Fibroblast of skin of right quadriceps (primary cell): ENCODE data around the gene SNRK.
A peak's percentile ranks its signal among the peaks of the same experiment; 100 is the strongest.

Source experiments
- DNase-seq: peaks from one replicate; pipeline ENCODE4 v3.0.0-alpha.2; 2013

SNRK gene

DNA sequence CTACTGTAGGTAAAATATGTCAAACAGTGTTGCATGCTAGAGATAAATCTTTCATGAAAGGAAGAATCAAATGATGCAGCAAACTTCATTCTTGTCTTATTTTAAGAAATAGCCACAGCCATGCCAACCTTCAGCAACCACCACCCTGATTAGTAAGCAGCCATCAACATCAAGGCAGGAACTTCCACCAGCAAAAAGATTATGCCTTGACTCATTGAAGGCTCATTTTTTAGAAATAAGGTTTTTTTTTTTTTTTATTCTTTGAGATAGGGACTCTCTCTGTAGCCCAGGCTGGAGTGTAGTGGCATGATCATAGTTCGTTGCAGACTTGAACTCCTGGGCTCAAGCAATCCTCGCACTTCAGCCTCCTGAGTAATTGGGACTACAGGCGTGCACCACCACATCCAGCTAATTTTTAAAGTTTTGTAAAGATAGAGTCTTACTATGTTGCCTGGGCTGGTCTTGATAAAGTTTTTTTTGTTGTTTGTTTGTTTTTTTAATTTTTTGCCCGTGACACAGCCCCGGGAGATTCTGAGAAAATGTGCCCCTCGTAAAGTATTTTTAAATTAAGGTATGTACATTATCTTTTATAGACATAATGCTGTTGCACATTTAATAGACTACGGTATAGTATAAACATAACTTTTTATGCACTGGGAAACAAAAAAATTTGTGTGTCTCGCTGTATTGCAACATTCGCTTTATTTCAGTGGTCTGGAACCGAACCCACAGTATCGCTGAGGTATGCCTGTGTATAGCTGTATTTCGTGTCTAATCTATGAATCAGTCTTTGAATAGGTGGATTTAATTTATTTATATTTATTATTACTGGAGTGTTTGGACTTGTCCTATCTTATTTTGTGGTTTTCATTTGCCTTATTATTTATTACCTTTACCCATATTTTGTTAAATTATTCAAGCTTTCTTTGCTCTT, 23.3 kb downstream of the SNRK start:
- DNase-seq, result no peak

- DNase-seq, result no peak
Observed at GRCh38 chr3:43316783-43317460, 30.6 kb downstream of the SNRK start.

DNA sequence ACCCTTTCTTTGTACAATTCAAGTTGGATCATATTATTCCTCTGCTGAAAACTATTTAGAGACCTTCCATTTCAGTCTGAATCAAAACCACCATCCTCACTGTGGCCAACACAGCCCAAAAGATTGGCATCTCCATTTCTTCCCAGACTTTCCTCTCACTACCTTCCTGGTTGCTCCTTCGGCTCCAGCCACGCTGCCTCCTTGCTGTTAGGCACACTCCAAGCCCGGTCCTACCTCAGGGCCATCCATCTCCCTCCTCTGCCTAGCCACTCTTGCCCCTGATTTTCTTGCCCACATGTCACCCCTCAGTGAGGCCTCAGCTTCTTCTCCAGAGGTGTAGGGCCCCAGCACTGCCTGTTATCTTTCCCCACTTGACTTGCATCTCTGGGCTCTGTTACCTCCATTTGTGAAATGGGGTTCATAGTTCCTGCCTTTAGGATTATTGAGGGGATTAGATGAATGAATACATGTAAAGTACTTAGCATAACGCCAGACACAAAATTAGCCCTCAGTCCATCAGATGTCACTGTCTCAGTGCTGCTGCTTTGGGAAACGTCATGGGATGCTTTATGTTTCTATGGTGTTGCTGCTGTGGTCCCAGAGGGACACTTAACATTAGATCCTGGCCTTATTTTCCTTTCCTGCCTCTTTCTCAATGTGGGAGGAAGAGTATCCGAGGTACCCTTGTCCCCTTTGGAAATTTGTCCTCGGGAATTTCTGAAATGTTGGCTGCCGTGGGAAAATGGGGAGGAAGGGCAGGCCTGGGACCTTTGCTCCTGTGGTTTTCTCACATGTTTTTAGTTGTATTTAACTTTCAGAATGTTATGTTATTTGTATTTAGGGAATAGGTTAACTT, 31.3 kb downstream of the SNRK start:
- DNase-seq, result no peak

- DNase-seq, result no peak
Observed at GRCh38 chr3:43319376-43319775, 33.0 kb downstream of the SNRK start.

- no peak for DNase-seq
Observed at GRCh38 chr3:43319794-43320193, 33.5 kb downstream of the SNRK start.

- no peak for DNase-seq
Observed at GRCh38 chr3:43320288-43320687, 33.9 kb downstream of the SNRK start.

- no peak for DNase-seq
Observed at GRCh38 chr3:43323541-43323940, 37.2 kb downstream of the SNRK start.

DNA sequence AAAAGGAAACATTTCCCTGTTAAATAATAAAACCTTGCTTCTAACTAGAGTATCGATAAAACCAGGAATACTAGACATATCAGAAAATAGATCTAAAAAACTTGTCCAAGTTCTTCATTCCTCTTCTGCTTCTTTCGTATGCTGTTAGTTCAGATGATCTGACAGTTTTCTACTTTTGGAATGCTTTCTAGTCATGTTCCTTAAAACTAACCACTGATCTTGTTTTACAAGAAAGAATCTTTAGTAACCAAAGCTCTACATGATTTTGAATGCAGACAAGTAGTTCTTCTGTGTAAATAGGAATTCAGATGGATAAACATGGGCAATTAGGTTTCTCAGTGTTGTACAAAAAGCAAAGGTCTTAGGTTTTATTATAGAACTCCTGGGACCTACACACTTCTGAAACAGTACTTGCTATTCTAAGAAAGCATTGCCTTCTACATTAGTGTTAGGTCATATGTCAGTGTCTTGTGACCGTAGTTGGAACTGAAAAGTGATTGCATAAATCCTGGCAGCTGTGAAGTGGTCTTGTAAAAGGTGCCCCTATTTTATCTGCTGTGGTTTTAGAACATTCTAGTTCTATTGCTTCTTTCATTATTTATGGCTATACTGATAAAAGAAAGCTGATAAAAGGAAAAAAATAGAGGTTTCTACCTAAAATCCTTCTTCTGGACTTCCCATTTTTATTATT, 40.7 kb downstream of the SNRK start:
- DNase-seq, result no peak

- no peak for DNase-seq
Observed at GRCh38 chr3:43327582-43327979, 41.2 kb downstream of the SNRK start.

- no peak for DNase-seq
Observed at GRCh38 chr3:43328653-43329052, 42.3 kb downstream of the SNRK start.

DNA sequence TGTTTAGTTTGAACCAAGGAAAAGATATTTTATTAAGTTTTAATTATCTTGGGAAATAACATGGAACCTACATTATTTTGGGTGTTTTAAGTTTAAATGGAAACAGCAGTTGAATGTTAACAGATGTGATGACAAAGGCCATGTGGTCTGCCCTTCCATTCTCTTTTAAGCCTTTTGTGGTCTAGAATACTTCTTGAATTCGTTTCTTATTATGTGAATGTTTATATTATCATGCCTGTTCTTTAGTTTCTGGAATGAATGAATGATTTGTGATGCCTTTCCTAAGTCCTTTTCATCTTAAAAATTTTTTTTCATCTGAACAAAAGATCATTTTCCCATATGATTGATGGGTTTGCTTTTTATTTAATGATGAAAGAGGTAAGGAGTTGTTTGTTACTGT, 44.6 kb downstream of the SNRK start:
- DNase-seq, result peak; percentile 44

DNA sequence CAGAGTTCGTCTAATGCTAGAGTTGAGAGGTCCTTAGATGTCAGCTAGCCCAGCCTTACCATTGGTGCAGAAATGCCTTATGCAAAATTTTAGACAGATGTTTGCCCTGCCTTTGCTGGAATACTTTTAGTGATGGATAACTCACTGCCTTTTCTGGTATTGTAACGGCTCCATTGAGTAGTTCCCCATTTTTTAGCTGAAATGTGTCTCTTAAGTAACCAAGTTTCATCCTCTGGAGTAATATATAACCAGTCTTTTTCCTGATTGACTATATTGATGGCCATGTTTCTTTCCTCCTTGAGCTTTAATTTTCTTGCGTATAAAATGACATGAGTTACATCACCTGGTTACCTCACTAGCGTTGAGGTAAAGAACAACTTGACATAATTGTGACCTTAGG, 45.0 kb downstream of the SNRK start:
- DNase-seq, result no peak

- no peak for DNase-seq
Observed at GRCh38 chr3:43334976-43335375, 48.6 kb downstream of the SNRK start.

DNA sequence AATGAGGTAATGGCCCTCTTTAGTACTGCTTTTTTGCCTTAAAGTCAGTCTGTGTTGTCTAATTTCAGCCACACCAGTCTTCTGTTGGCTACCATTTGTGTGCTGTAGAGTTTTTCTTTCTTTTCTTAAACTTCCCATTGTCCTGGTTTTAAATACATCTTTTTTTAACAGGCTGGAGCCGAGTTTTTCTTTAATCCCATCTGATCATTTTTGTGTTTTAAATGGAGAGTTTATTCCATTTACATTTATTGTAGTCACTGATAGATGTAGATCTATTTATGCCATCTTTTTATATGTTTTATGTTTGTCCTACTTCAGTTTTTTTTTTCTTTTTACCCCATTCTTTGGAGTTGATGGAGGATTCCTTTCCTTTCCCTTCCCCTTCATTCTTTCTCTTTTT, 49.5 kb downstream of the SNRK start:
- no peak for DNase-seq

- no peak for DNase-seq
Observed at GRCh38 chr3:43338295-43338694, 52.0 kb downstream of the SNRK start.

- DNase-seq, result no peak
Observed at GRCh38 chr3:43340403-43340802, 54.1 kb downstream of the SNRK start.

GRCh38 chr3:43341788-43342187, 55.4 kb downstream of the SNRK start:
- no peak for DNase-seq

- DNase-seq, result no peak
Observed at GRCh38 chr3:43343185-43343584, 56.8 kb downstream of the SNRK start.

DNA sequence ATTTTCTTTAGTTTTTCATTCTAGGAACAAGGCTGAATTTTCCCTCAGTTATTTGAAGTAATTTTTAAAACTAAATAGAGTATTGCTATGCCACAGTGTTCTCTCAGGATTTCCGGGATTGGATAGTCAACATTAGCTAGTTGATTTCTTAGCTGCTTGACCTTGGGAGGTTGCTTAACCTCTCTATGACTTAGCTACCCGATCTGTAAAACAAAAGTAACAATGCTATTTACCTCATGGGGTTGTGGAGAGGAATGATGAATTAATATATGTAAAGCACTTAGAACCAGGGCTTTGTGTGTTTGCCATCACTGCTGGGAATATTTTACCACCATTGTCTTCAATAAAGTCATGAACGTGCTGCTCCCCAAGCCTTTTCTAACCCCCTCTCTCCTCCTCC, 57.5 kb downstream of the SNRK start:
- DNase-seq, result no peak

- DNase-seq, result no peak
Observed at GRCh38 chr3:43344520-43344919, 58.2 kb downstream of the SNRK start.

- no peak for DNase-seq
Observed at GRCh38 chr3:43345246-43345645, 58.9 kb downstream of the SNRK start.

GRCh38 chr3:43345877-43346276, 59.5 kb downstream of the SNRK start:
- DNase-seq, result peak; percentile 32
